Endometrial microvascular endothelial cells (primary cell): ENCODE data around the gene KRT79. TPM values are rescaled to one million over a fixed set of nuclear protein-coding genes. Genes with fewer than 3 reads are reported as not detected.
"Not testable (repeated sequence)": the region's sequence is repeated elsewhere in the genome, so short reads cannot be mapped to it uniquely, and the experiment has no call there.

Experiments used
- in situ Hi-C: cut with HindIII; loops from 2 replicates; pipeline ENCODE4 v1.10.0; 2017; ENCODE audit warnings: low sequenced_read_pairs, low pct_unique_long_range_greater_than_20kb; ENCODE audit errors: inconsistent ontology term
- total RNA-seq: library from RNA; depleted of rRNA; stranded (reverse); fragments of >200 nt; gene quantifications from one replicate; pipeline ENCODE4 v1.2.3, GENCODE V29; 2015; ENCODE audit errors: inconsistent ontology term

KRT79 gene
- total RNA-seq, 1 donor from 2014 or later = not detected

GRCh38 chr12:52798003-52798670 is 36.0 kb downstream of the KRT79 start:
- in situ Hi-C loops = no loop called here

- in situ Hi-C loops = no loop called here
Observed at GRCh38 chr12:52797529-52797894, 36.6 kb downstream of the KRT79 start.

GRCh38 chr12:52796839-52797528 is 37.1 kb downstream of the KRT79 start:
- in situ Hi-C loops = no loop called here

GRCh38 chr12:52796429-52796794 is 37.7 kb downstream of the KRT79 start:
- in situ Hi-C loops = no loop called here

GRCh38 chr12:52795694-52796428 is 38.2 kb downstream of the KRT79 start, which contains the start of gene KRT3:
KRT3 (minus strand) TSS chr12:52796117; CDS start chr12:52796042, 75 bp downstream.
- in situ Hi-C loops = no loop called here

- in situ Hi-C loops = not testable (repeated sequence)
Observed at GRCh38 chr12:52795332-52795674, 38.8 kb downstream of the KRT79 start.

- in situ Hi-C loops = no loop called here
Observed at GRCh38 chr12:52794479-52795331, 39.4 kb downstream of the KRT79 start.

- in situ Hi-C loops = no loop called here
Observed at GRCh38 chr12:52792185-52793029, 41.7 kb downstream of the KRT79 start.

- in situ Hi-C loops = no loop called here
Observed at GRCh38 chr12:52791271-52792184, 42.6 kb downstream of the KRT79 start.

- in situ Hi-C loops = no loop called here
Observed at GRCh38 chr12:52790427-52791270, 43.5 kb downstream of the KRT79 start.

GRCh38 chr12:52789637-52790426 is 44.3 kb downstream of the KRT79 start:
- in situ Hi-C loops = no loop called here

- in situ Hi-C loops = no loop called here
Observed at GRCh38 chr12:52788876-52789636, 45.1 kb downstream of the KRT79 start.

- in situ Hi-C loops = no loop called here
Observed at GRCh38 chr12:52788192-52788875, 45.8 kb downstream of the KRT79 start.

GRCh38 chr12:52787324-52788191 is 46.6 kb downstream of the KRT79 start:
- in situ Hi-C loops = no loop called here
